OCI-LY7 (cell line): Measurements from ENCODE around the gene CEND1. TPM values are rescaled to one million over a fixed set of nuclear protein-coding genes. Genes with fewer than 3 reads are reported as not detected.
A peak's percentile ranks its signal among the peaks of the same experiment; 100 is the strongest.

ENCODE experiments used
- BruUV-seq: library from RNA; stranded (reverse); fragments of 400-500 nt; replicated peaks from 2 replicates; lab custom pipeline; 2021; lab: Mats Ljungman, UMichigan
- CTCF ChIA-PET: fragments of 300-600 bp; sonication (Branson Sonifier 250); formaldehyde crosslinking; loops from one replicate; lab custom pipeline; 2022; ENCODE audit warnings: antibody characterized with exemption; ENCODE audit not compliant: unreplicated experiment; lab: Charles Lee
- POLR2A ChIA-PET: fragments of 300-600 bp; sonication (Branson Sonifier 250); formaldehyde crosslinking; loops from one replicate; lab custom pipeline; 2022; ENCODE audit warnings: antibody characterized with exemption; lab: Charles Lee
- DNase-seq: peaks from one replicate; pipeline ENCODE4 v3.0.0-alpha.2; 2015; ENCODE audit warnings: low spot score
- H2AFZ ChIP-seq: fragments of 200-600 bp; sonication (generic), shearing (Covaris generic); 2 replicates; pipeline ENCODE4 v1.6.1; 2014; ENCODE audit warnings: mild to moderate bottlenecking, antibody characterized with exemption, low read length, moderate library complexity
- H3K27ac ChIP-seq: fragments of 200-600 bp; sonication (generic); 2 replicates; pipeline ENCODE4 v1.5.1; 2014; ENCODE audit warnings: mixed run types, low read depth, mild to moderate bottlenecking, moderate library complexity, low read length, inconsistent platforms; ENCODE audit not compliant: poor library complexity, severe bottlenecking
- H3K36me3 ChIP-seq: fragments of 200-600 bp; sonication (generic); 2 replicates; pipeline ENCODE4 v1.6.1; 2014; ENCODE audit warnings: mild to moderate bottlenecking, antibody characterized with exemption, low read length, moderate library complexity, mixed read lengths; ENCODE audit not compliant: insufficient read depth
- H3K4me1 ChIP-seq: fragments of 200-600 bp; sonication (generic); 2 replicates; pipeline ENCODE4 v1.5.1; 2014; ENCODE audit warnings: mild to moderate bottlenecking, low read length; ENCODE audit not compliant: insufficient read depth, poor library complexity, severe bottlenecking
- H3K4me2 ChIP-seq: fragments of 200-600 bp; sonication (generic); 2 replicates; pipeline ENCODE4 v1.6.1; 2014; ENCODE audit warnings: mild to moderate bottlenecking, low read length
- H3K4me3 ChIP-seq: fragments of 200-600 bp; sonication (generic); 2 replicates; pipeline ENCODE4 v1.5.1; 2014; ENCODE audit warnings: mild to moderate bottlenecking, low read depth, low read length; ENCODE audit not compliant: poor library complexity, severe bottlenecking
- H3K79me2 ChIP-seq: fragments of 200-600 bp; sonication (generic); 2 replicates; pipeline ENCODE4 v1.6.1; 2016; ENCODE audit warnings: low read depth, mild to moderate bottlenecking, low read length, moderate library complexity, mixed read lengths; ENCODE audit not compliant: insufficient read depth
- H3K9me2 ChIP-seq: fragments of 200-600 bp; sonication (generic); 2 replicates; pipeline ENCODE4 v1.6.1; 2016; ENCODE audit warnings: mild to moderate bottlenecking, low read length, mixed read lengths; ENCODE audit not compliant: insufficient read depth
- H3K9me3 ChIP-seq: fragments of 200-600 bp; sonication (generic); 2 replicates; pipeline ENCODE4 v1.6.1; 2014; ENCODE audit warnings: mild to moderate bottlenecking, mixed run types, low read length, mixed read lengths
- H4K20me1 ChIP-seq: fragments of 200-600 bp; sonication (generic); 2 replicates; pipeline ENCODE4 v1.6.1; 2014; ENCODE audit warnings: mild to moderate bottlenecking, antibody characterized with exemption, low read length, moderate library complexity, mixed read lengths; ENCODE audit not compliant: insufficient read depth
- CTCF ChIP-seq: fragments of 200-600 bp; sonication (generic); conservative IDR thresholded peaks from 2 replicates; pipeline ENCODE4 v1.5.1; 2014; ENCODE audit warnings: mild to moderate bottlenecking, antibody characterized with exemption, low read length, moderate library complexity, mixed read lengths
- EZH2phosphoT487 ChIP-seq: fragments of 200-600 bp; sonication (generic); IDR thresholded peaks from 2 replicates; pipeline ENCODE4 v1.6.1; 2018; ENCODE audit warnings: low read depth, borderline replicate concordance, mild to moderate bottlenecking, mixed run types, antibody characterized with exemption, low read length, moderate library complexity, mixed read lengths
- intact Hi-C: fragments of 100-400 bp; cut with micrococcal nuclease; formaldehyde crosslinking; loops from one replicate; pipeline ENCODE4 v1.10.0; 2022; ENCODE audit not compliant: unreplicated experiment
- total RNA-seq, 2 experiments: library from RNA; depleted of rRNA in 1 of 2; stranded (reverse); fragments of >200 nt in 1 of 2; shearing (Covaris generic) in 1 of 2; gene quantifications; 2 replicates each; pipeline ENCODE4 v1.2.3, GENCODE V29; 2014 to 2022

CEND1 gene
- total RNA-seq, 2 experiments from 2014 or later = 17.5 to 32.5 TPM

GRCh38 chr11:804599-804964, 14.7 kb upstream of the CEND1 start:
- peaks cover 38% of the 10 kb centered on the region for H3K4me1 ChIP-seq
- no peaks in the 10 kb centered on the region for H3K9me2 ChIP-seq
- ChIA-PET POLR2A (no interaction called here), CTCF (no interaction called here)
- H3K27ac ChIP-seq = peak overlapping the region; percentile 83
- H2AFZ ChIP-seq = peak overlapping the region; percentile 40; the same call in 1 of the 2 replicates
- peak overlapping the region; percentile 94 for H3K4me2 ChIP-seq
- H4K20me1 ChIP-seq = no peaks in the 10 kb centered on the region
- peaks cover 22% of the 10 kb centered on the region; the same call in 1 of the 2 replicates for H3K36me3 ChIP-seq
- no peaks in the 10 kb centered on the region for H3K9me3 ChIP-seq
- TF ChIP-seq CTCF (no peak), EZH2phosphoT487 (no peak)
- intact Hi-C loops = no loop called here
- no peak for DNase-seq
- BruUV-seq = no TSS peak
- peaks cover 18% of the 10 kb centered on the region; the same call in 1 of the 2 replicates for H3K79me2 ChIP-seq
- H3K4me3 ChIP-seq = peak overlapping the region; percentile 86

DNA sequence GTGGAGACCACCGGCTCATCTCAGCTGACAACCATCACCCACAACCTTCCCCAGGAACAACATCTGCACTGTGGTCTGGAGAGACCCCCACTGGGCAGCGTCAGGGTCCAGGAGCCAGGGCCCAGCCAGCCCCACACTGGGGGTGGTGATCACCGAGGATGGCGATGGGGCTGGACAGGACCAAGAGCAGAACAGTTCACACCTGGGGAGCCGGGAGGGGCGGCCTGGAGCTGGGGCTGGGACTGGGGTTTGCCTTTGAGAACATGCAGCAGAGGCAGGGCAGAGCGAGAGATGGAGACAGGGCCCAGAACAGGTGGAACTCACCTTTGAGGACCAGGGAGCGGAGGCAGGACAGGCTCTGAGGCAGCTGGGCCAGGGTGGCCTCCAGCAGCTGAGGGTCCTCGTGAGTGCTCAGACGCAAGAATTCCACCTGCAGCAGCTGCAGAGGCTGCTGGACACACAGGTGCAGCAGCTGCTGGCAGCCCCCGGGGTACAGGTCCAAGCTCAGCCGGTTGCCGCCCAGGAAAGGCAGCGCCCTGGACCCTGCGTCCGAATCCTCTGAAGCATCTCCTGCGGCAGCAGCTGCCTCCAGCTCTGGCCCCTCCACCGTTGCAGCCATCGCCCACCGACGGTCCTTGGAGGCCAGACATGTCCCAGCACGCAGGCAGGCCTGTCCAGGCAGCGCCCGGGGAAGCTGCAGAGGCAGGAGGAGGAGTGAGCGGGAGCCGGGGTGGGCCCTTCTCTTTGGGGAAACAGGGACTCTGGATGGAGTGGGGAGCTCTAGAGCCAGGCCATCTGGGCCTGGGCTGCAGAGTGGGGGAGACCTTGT, 14.1 kb upstream of the CEND1 start:
- H4K20me1 ChIP-seq = no peaks in the 10 kb centered on the region
- H3K4me3 ChIP-seq = peak overlapping the region; percentile 86
- peak overlapping the region; percentile 94 for H3K4me2 ChIP-seq
- peaks cover 38% of the 10 kb centered on the region for H3K4me1 ChIP-seq
- ChIA-PET POLR2A (no interaction called here), CTCF (no interaction called here)
- no TSS peak for BruUV-seq
- peak overlapping the region; percentile 83 for H3K27ac ChIP-seq
- no peak for DNase-seq
- peaks cover 28% of the 10 kb centered on the region; the same call in 1 of the 2 replicates for H3K36me3 ChIP-seq
- H3K79me2 ChIP-seq = peaks cover 15% of the 10 kb centered on the region; the same call in 1 of the 2 replicates
- H2AFZ ChIP-seq = no peak overlapping the region
- no peak for TF ChIP-seq CTCF
- TF ChIP-seq EZH2phosphoT487 = no peak
- H3K9me3 ChIP-seq = no peaks in the 10 kb centered on the region
- no peaks in the 10 kb centered on the region for H3K9me2 ChIP-seq
- intact Hi-C loops = no loop called here

DNA sequence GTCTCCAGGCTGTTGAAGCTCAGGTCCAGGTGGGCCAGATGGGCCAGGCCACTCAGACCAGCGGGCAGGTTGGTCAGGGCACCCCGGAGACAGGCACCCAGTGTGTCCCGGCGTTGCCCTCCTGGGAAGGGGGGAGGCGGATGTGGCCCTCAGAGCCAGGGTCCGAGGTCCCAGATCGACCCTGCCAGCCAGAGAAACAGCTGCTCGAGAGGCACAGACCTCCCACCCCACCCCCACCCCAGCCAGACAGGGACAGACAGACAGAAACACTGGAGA, 13.5 kb upstream of the CEND1 start:
- ChIA-PET POLR2A (no interaction called here), CTCF (no interaction called here)
- peaks cover 30% of the 10 kb centered on the region; the same call in 1 of the 2 replicates for H3K36me3 ChIP-seq
- no peak for TF ChIP-seq EZH2phosphoT487
- TF ChIP-seq CTCF = no peak
- H3K9me3 ChIP-seq = no peaks in the 10 kb centered on the region
- no TSS peak for BruUV-seq
- H3K4me3 ChIP-seq = peak overlapping the region; percentile 86
- no peaks in the 10 kb centered on the region for H3K9me2 ChIP-seq
- H3K4me1 ChIP-seq = peaks cover 38% of the 10 kb centered on the region
- no peak overlapping the region for H2AFZ ChIP-seq
- intact Hi-C loops = no loop called here
- no peaks in the 10 kb centered on the region for H4K20me1 ChIP-seq
- peaks cover 9% of the 10 kb centered on the region; the same call in 1 of the 2 replicates for H3K79me2 ChIP-seq
- H3K27ac ChIP-seq = no peak overlapping the region
- DNase-seq = no peak
- peak overlapping the region; percentile 94 for H3K4me2 ChIP-seq
